HG02571 (cell line): ENCODE data around the gene METTL8.
"Not testable (repeated sequence)": the region's sequence is repeated elsewhere in the genome, so short reads cannot be mapped to it uniquely, and the experiment has no call there.

Experiments used
- ATAC-seq: cut with Tn5 transposase; IDR thresholded peaks from one replicate; pipeline ENCODE4 v1.9.1; 2021; ENCODE audit warnings: mild to moderate bottlenecking, moderate library complexity; ENCODE audit not compliant: unreplicated experiment

METTL8 gene

DNA sequence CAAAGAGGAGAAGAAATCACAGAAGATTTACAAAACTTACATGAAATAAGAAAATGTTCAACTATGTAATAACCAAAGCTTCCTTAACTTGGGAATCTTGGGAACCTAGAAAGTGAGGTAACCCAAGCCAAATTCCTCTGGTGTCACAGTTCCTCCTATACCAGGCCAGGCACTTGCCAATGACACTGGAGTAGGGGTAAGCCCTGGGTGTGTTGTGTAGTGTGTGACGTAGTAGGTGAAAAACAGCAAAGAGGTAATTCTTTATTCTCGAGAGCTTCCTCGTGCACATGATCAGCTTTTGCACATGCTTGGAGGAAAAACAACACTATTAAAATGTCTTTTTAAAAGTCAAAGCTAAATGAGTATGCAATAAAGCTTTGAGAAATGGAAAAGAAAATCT, 118.0 kb downstream of the METTL8 start:
- ATAC-seq: no peak

DNA sequence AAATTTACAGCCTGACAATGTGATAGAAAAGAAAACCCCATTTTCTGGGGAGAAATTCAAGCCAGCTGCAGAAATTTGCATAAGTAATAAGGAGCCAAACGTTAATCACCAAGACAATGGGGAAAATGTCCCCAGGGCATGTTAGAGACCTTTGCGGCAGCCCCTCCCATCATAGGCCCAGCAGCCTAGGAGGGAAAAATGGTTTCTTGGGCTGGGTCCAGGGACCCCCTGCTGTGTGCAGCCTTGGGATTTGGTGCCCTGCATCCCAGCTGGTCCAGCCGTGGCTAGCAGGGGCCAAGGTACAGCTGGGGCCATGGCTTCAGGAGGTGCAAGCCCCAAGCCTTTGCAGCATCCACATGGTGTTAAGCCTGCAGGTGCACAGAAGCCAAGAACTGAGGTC, 121.6 kb downstream of the METTL8 start:
- not testable (repeated sequence) for ATAC-seq

DNA sequence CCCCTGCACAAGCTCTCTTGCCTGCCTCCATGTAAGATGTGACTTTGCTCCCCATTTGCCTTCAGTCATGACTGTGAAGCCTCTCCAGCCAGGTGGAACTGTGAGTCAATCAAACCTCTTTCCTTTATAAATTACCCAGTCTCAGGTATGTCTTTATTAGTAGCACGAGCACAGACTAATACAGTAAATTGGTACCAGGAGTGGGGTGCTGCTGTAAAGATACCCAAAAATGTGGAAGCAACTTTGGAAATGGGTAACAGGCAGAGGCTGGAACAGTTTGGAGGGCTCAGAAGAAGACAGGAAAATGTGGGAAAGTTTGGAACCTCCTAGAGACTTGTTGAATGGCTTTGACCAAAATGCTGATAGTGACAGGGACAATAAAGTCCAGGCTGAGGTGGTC, 122.2 kb downstream of the METTL8 start:
- not testable (repeated sequence) for ATAC-seq

DNA sequence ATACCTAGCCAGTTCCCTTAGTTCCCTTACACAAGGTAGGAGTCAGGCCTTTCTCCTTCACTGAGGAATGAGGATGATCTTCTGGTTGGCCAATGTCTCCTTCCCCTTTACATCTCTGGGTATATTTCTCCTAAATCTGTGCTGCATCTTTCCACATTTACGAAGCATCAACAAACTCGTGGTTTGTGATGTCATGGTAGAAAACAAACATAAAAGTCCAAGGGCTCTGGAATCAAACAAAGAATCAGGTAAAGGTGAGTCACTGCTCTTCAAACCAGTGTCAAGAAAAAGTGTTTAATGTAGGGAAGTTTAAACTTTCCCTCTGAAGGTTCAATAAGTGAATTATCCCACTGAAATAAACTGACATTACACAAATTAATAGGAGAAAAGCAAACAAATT, 122.9 kb downstream of the METTL8 start:
- no peak for ATAC-seq

DNA sequence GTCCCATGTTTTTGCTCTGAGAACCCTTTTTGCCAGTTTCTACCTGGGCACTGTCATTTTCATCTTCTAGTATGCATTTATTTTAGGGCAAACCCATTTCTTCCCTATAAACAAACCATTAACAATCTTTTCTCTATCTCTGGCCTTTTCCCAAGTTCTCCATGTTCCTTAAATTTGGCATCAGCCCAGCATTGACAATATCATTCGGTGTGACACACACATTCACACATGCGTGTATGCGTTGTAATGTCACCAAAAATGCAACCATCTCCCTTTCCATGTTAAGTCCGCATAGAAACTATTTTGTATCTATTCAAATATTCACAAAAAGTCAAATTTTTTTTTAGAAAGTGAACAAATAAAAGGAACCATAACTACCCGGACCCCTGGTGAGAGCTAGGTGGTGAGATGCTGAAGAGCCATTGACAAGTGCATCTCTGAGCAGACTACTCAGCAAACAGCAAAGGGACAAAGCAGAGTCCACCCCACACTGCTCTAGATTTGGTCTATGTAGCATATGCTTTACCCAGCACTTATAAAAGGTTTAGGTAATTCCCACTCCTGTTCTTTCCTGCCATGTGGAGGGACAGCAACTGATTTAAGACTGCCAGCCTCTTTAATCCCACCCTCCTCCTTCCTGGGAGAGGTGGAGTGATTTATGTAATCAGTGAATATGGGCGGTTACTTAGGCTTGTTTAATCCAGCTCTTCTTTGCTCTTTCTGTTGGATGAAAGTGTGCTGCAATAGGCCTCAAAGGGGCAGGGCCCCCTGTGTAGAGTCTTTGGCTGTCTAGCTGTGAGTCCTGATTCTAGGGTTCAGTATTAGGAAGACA, 124.1 kb downstream of the METTL8 start:
- ATAC-seq: no peak

DNA sequence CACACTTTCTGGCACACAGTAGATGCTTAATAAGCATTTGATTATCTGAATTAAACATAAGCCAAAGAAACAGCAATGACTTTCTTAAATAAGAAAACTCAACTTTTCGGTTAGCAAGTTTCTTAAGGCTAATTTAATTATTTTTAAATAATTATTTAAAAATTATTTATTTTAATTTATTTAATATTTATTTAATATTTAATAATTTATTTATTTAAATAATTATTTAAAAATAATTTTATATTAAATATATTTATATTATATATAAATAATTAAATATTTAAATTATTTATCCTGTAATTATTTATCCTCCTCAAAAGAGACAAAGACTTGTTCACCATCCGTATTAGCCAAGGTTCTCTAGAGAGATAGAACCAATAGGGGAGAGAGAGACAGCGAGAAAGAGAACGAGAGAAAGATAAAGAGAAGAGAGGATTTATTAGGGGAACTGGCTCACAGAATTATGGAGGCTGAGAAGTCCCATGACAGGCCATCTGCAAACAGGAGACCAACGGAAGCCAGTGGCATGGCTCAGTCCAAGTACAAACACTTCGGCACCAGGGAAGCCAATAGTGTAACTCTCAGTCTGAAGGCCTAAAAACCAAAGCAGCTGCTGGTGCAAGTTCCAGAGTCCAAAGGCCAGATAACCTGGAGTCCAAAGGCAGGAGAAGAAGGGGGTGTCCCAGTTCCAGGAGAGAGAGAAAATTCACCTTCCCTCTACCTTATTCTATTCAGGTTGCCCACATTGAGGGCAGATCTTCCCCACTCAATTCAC, 125.3 kb downstream of the METTL8 start:
- ATAC-seq: no peak

DNA sequence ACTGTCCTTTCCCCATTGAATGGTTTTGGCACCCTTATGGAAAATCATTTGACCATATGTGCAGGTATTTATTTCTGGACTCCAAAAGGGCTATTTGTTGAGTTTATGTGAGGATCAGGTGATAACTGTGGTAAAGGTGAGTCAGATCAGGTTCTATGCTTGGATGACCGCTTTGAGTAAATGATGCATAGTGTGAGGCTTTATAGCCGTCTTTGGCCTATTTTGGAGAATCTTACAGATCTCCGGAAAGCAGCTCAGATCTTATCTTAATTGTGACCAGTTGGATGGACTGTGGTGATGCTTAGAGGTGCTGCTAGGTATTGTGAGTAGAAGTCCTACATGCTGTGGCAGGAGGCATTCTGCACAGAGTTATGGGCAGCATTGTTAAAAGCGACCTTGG, 126.2 kb downstream of the METTL8 start:
- ATAC-seq: no peak

DNA sequence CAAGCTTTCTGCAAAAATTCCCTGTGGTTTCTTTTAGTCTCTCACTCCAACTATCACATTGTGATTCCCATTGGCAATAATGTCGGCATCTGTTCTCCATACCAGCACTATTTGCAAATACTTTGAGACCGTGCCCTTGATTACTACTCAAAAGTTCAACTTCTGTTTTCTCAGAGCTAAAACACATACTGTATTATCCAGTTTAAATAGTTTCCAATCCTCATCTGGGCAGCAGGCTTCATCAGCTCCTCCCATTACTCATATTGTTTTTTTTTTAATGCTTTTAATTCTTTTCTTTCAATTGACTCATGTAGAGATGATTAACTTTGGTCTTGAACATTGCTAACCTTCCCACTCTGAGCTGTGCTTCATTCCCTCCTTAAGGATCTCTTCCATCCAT, 135.8 kb downstream of the METTL8 start:
- no peak for ATAC-seq

DNA sequence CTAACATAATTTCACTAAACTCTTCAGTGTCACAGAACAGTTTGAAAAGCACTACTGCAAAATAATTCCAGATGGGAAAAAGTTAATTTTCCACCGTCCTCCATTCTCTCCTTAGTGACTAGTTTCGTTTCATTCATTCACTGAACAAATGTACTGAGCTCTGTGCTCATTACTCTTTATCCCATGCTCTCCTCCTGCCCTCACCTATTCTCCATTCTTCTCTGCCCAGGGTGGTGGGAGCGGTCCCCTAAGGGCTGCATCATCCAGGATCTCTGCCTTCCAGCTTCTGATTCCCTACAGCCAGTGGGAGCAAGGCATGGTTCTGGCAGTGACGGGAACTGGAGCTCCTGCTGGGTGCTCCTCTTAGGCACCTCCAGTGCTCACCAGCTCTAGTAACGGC, 139.2 kb downstream of the METTL8 start:
- no peak for ATAC-seq

DNA sequence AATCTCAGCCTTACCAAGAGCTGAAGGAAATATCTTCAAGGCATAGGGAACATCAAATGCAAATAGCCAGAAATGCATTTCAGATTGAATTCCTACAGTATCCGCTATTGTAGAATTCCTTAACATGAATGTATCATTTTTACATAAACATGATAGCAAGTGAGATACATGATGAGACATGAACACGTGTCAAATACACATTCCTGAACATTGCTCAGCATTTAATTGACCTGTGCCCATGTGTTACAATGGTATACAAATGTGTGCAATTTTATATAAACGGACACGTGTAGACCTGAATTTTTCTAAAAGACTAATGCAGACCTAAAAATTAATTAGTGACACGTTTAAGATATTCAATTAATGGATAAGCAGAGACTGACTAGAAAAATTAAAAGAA, 140.1 kb downstream of the METTL8 start:
- no peak for ATAC-seq

DNA sequence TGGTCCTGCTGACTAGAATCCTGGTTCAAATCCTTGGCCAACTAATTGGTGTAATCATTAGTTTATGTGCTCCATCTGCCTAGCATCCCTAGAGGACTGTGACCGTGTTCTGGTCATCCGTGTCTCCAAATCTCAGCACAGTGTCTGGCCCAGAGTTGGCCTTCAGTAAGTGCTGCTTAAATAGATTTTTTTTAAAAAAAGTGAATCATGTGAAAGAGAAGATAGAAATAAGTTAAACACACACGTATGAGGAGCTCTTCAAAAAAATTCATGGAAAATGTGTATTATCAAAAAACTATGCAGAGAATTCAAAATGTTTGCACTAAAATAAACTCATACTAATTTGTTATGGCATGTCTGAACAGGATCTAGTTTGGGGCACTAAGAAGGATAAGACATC, 143.8 kb downstream of the METTL8 start:
- no peak for ATAC-seq

DNA sequence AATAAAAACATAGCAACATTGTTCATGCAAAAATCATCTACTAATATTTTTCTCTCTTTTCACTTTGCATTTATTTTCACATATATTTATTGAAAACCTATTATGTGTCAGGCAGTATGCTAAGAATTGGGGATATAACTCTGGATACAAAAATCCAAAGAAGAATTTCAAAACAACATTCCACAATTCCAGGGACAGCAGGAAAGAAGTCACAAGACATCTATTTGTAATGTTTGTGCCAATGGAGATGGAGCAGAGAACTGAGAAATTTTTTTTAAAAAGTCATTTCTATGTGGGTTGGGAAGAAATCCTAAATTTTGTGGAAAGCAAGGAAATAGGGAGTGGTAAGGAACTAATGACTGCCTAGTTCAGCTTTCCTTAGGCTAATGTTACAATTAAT, 144.5 kb downstream of the METTL8 start:
- no peak for ATAC-seq

DNA sequence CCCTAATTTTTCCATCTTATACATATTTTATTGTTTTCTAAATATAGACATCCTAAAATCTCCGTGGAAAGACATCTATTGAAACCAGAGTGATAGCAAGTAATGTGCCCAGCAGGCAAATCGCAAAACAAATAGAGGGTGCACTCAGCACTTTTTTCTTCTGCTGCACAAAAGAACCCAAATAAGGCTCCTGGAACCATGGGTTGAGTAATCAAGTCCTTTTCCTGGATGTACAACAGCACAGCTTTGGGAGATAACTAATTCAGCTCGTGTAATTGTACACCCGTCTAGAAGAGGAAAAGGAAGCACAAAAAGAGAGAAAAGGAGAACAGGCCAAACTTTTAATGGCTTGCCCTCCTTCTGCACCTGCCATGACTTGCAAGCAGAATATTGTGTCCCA, 146.2 kb downstream of the METTL8 start:
- no peak for ATAC-seq

DNA sequence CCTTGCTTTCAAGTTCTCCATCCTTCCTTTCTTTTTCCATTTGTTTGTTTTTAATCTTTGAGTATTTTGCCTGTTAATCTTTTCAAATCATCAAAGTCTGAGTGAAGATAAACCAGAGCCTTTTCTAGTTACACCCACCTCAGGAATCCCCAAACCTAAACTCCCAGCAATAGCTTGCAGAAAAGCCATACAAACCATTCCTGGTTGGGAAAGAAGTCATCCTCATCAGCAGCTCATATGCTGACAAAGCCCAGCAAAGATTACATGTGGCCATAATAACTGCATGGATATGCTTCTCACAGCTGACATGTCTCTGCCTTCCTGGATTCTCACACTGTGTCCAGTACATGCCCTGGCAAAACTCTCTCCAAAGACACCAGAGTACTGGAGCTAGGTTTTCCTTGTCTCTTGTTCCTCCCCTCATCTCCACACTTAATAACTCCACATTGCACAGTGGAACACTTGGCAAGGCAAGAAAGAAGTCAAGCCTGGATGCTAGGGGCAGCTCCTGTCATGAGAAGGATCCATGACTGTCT, 146.7 kb downstream of the METTL8 start:
- ATAC-seq: no peak

DNA sequence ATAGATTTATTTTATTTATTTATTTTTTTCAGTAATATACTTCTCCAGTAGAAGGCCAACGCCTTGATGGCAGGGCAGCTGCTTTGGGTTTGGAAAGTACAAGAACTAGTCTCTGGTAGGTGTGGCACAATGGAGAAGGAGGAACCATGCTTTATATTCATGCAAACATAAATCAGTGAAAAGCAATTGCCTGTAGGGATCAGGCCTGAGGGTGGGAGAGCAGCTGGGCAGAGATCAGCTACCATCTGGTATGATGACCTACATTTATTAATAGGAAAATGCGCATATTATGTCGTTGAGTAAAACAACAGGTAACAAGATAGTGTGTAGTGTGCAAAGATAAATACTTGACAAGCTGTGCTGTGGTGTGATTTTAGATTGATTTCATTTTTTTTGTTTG, 152.7 kb downstream of the METTL8 start:
- no peak for ATAC-seq

DNA sequence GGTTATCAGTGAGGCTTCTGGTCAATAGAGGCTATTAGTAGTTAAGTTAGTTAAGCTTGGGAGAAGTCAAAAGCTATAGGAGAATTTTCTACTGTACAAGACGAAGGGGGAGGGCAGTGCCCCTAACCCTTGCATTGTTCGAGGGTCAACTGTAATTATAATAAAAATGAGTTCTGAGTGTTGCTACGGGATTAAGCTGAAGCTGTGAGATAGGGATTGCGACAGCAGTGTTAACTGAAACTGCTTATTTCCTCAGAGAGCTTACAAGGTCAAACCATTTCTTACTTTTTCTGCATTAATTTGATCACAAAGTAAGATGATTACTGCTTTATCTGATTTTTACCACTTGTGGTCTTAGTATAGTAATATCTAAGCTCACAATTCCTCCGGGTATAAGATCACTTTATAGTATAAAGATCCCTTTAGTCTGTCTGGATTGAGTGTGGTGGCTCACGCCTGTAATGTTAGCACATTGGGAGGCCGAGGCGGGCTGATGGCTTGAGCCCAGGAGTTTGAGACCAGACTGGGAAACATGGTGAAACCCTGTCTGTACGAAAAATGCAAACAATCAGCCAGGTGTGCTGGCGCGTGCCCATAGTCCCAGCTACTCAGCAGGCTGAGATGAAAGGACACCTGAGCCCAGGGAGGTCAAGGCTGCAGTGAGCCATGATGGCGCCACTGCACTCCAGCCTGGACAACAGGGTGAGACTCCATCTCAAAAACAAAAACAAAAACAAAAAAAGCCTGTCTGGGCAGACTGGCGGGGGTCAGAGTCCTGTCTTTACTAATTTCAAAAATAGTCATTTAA, 153.6 kb downstream of the METTL8 start:
- no peak for ATAC-seq

DNA sequence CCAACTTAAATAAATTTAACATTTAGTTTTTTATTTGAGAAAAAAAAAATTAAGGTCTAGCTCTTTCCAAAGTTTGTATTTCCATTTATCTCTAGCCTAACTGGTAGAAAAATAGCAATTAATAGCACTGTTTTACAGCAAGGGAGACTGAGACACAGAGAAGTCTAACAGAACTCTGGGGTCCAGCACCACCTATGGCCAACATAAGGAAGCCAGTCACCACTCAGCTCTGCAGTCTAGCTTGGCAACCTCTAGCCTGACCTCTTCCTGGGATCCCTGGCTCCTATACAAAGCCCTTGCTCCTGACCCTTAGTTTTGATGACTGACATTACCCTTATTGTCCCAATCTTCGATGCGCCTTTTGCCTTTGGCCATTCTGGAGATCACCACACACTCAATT, 159.0 kb downstream of the METTL8 start:
- no peak for ATAC-seq

DNA sequence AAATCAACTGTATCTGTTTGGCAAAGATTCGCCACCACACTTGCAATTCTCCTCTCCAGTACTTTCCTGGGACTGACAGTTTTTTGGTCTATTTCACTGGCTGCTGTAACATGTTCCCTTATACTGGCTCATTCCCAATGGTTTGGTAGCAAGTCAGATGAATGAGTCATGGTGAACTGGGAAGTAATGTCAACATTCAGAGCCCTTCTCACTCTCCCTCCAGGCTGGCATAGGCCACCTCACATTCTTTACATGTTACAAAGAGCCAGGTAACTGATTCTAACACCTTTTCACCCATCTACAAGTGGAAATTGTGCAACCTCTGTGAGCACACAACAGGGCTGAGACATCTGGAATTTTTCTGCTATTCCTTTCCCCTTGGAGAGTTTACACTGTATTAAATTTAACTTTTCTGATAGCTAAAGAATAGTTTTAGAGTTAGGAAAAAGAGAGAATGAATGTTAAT, 161.8 kb downstream of the METTL8 start:
- no peak for ATAC-seq

DNA sequence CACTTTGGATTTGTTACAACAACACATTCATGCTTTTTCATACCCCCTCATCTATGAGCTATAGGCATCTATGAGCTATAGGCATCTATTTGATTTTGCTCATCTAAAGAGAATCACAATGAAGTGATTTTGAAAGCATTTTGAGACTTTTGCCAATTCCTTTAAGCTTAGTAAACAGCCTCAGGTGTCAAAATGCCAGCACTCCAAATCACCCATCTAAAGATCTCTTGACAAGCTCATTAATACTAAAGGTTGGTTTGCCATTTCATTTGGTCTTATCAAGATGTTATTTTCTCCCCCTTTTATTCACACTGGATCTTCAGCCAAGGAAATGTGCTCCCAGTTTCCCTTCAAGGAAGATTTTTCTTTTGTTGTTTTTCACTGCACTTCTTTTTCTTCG, 162.4 kb downstream of the METTL8 start:
- no peak for ATAC-seq

DNA sequence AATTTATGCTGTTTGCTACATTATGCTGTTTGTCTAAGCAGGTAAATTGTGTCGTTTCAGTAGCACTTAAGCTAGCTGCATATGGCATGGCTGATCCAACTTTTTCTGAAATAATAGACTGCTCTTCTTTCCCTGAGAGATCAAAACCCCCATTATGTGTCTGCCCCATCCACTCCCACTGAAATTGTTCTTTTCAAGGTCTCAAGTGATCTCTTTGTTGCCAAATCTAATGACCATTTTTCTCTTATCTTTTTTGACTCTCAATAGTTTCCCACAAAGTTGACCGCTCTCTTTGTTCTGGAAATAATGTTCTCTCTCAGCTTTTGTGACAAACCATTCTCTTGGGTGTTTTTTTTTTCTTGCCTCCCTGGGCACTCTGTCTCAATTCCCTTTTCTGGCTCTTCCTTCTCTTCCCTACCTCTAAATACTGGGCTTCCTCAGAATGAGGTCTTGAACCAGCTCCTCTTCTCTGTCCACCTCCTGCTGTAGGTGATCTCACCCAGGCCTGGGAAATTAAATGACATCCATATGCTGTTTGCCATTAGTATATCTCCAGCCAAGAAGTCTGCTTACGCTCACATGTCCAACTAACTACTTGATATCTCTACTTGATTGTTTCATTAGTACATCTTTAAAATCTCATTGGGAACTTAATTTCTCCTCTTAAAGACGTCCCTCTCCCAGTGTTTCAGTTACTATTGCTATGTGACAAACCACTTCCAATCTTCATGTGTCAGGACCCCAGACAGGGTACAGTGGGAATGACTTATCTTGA, 165.7 kb downstream of the METTL8 start:
- no peak for ATAC-seq
